IPS-NIHi11 (cell line): ENCODE results near the gene TIPARP.
A peak's percentile ranks its signal among the peaks of the same experiment; 100 is the strongest.
"Not testable (repeated sequence)": the region's sequence is repeated elsewhere in the genome, so short reads cannot be mapped to it uniquely, and the experiment has no call there.

Experiments
- DNase-seq: peaks from one replicate; pipeline ENCODE4 v3.0.0; 2012; ENCODE audit warnings: mixed read lengths, low spot score

The TIPARP gene

DNA sequence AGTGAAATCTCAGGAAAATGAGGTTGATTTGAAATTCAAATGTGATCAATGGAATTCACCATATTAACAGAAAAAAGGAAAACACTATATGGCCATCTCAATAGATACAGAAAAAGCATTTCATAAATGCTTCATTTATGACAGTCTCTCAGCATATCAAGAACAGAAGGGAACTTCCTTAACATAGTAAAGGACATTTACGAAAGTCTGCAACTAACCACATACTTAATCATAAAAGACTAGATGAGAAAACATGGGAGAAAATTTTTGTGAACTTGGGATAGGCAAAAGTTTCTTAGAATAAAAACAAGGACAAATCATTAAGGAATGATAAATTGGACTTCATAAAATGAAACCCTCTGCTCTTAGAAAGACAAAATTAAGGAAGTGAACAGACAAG is 24.7 kb upstream of the TIPARP start:
- DNase-seq: no peak

DNA sequence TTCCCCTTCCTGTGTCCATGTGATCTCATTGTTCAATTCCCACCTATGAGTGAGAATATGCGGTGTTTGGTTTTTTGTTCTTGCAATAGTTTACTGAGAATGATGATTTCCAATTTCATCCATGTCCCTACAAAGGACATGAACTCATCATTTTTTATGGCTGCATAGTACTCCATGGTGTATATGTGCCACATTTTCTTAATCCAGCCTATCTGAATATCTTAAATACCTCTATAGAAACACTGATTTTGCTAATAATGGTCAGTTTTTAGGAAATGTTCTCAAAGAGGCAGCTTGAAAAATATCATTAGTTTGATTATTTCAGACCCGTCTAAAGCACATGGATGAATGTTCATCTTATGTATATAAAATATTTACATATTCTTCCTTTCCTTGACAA is 21.7 kb upstream of the TIPARP start:
- DNase-seq: not testable (repeated sequence)

DNA sequence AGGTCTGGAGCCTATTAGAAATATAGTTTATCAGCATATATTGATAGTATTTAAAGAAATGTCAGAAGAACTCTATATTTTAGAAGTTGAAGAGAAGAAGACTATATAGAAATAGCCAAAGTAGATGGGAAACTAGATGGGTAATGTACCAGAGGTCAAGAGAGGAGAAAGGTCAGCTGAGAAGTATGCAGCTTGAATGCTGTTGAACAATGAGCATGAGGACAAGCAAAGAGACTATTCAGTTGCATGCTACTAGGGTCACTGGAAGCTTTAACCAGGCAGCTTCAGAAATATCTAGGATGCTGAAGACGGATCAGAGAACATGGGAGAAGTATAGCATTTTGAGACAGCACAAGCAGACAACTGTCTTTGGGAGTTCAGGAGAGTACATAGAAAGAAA is 19.6 kb upstream of the TIPARP start:
- no peak for DNase-seq

DNA sequence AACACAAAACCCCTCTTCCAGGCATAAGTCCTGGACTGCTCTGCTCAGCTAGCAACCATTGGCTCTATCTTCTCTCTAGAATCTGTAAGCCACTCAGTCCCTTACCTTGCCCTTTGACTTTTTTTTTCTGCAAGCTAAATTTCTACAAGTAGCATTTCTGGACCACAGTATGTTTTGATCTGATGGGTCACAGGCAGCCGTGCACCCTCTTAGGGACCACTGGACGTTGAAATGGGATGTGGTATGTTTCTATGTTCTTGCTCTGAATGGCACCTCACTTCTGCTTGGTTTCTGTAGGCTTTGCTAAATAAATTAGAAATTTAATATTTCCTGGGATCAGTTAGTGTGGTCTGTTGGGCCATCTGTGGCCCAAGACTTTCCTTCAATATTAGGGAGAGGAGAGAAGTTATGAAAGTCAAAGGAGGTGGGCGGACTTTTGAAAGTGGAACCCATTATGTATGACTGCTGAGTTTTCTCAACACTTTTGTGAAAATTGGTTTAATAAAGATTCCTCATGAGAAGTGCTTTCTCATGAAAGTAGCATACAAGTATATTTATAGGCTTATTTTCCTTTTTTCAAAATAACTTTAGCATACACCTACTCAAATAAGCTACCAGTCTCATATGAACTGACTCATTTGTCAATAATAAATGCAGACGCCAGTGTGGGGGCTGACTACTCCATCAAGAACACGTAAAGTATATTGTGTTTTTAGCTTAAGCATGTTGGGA is 18.4 kb upstream of the TIPARP start:
- DNase-seq: no peak

DNA sequence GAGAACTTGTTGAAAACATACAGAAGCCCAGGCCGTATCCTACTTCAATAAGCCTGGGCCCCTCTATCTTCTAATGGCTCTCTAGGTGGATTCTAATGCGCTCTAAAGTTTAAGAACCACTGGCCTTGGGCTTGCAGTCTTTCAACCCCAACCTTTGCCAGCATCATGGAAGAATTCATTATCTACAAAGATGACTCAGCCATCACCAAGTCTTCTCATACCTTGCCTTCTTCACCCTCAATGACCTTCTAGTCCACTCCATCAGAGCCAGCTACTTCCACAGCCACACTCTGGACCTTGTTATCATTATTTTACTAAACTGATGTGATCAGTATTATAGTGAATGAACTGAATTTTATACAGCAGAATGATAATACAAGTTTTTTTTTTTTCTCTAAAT is 16.9 kb upstream of the TIPARP start:
- no peak for DNase-seq

DNA sequence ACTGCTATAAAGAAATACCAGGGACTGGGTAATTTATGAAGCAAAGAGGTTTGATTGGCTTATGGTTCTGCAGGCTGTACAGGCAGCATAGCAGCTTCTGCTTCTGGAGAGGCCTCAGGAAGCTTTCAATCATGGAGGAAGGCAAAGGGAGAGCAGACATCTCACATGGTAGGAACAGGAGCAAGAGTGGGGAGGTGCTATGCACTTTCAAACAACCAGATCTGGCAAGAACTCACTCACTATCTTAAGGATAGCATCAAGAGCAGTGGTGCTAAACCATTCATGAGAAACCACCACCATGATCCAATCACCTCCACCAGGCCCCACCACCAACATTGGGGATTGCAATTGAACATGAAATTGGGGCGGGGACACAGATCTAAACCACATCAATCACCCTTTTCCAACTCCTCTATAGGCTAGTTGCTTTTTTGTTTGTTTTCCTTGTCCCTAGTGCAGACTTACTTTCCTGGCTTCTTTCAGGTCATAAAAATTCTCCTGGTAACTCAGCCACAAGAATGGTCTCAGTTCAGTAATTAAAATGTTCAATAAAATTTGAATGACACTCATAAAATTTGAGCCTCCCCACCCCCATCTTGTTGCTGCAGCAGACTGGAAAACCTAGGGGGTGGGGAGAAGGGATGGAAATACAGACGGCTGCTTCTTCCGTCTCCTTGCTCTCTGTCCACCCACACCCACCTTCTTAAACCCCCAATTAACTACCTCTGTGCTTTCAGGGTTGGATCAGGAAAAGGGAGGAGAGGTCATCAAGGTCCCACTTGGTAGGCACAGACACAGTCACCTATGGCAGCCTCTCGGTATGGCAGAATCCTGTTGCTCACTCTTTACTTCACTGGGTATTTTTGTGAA is 16.3 kb upstream of the TIPARP start:
- no peak for DNase-seq

DNA sequence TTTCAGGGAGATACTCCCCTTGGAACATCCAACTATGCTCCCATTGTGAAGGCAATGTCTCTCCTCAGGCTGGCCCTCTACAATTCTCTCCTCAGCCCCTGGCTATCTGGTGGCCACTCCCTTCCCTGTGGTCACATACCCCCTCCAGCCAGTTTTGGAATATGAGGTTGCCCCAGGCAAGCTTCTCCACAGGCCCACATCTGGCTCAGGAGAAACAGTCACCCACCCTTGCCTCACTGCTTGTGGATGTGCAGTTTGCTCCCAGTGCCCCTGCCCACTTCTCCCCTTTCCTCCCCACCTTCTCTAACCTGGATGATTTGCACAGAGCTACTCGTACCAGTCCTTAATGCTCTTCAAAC is 15.7 kb upstream of the TIPARP start:
- DNase-seq: no peak

DNA sequence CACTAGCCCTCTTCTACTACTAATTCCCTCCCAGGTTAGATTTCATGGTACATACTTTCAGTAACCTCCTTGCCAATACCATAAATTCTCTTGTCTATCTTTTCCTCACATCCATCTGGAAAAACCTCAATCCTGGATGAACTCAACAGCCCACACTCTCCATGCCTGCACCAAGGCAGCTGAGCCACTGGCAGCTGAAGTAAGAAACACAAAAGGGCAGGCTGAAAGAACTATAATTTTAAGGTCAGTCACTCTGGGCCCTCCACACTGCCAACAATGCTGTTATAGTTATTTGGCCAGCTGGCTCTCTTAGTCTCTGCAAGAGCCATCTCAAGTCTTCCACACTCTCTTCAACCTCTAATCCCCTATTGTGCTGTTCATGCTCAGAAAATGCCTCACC is 15.1 kb upstream of the TIPARP start:
- DNase-seq: no peak

DNA sequence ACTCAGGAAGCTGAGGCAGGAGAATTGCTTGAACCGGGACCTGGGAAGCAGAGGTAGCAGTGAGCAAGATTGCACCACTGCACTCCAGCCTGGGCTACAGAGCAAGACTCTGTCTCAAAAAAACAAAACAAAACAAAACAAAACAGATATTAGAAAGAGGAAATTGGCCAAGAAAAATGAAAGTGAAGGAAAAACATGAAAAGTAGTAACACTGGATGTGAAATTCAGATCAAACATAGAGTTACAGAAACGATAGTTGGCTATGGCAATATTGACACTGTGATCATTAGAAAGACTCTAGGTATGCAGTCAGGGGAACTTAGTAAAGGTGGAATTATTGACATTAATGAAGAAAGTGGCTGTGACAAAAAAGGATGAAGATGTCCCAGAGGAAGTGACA is 13.2 kb upstream of the TIPARP start:
- no peak for DNase-seq

DNA sequence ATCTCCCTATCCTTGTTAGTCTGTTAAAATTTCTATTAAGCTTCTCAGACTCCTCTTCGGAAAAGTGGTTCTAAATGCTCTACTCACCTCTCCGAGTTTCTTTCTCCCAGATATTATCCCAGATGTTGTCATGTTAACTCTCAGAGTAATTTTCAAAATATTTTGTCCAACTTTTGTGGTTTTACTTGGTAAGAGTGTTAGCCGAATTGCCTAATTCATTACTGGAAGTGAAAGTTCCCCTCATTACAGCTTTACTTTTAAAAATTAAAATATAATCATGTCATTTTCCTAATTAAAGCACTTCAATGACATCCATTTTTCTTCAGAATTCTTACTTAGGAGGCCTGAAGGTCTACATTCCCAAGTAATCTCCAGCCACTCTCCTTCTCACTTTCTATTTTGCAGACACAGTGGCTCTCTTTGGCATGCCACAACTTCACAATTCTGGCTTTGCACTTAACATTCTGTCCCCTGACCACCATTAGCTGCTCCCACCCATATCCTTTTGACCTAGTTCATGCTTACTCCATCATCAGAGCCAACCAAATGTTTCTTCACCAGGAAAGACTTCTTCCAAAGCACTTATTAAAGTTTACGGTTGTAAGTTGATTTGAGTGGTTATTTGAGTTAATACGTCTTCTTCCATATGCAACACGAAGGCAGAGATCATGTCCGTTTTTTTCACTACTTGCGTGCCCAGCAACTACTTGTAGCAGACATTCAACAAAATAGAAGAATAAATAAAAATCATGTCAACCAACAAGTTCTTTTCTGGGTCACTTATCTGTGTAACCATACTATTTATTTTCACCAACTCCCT is 10.2 kb upstream of the TIPARP start:
- no peak for DNase-seq

DNA sequence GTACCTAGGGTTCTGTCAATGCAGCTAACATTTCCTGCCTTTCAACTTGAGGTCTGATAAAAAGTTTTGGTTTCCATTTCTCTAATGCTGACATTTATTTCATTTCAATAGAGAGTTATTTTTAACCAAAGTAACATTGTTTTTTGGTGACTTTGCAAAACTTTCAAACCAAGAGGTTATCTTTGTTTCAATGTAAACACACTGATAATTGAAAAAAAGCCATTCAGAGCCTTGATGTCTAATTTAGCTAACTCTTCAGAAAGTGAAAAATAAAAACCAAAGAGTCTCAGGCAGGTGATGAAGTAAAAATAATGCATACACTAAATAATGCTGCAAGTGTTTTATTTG is 9.6 kb upstream of the TIPARP start:
- DNase-seq: no peak

DNA sequence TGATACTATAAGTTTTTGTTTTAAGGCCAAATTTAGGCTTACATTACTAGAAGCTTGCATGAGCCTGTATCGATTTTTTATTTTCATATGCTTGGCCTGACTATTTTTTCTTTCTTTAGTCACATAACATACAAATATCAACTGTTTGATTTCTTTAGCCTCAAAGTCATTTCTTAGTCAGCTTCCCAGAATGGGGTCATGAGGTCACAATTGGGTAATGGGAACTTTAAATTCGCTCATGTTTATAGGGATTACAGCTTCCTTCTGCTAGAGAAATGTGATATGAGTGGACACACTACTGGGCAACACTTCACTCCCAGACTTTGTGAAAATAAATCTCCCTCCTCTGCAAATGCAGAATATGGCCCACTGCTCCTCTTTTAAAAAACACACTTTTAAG is 9.1 kb upstream of the TIPARP start:
- no peak for DNase-seq

DNA sequence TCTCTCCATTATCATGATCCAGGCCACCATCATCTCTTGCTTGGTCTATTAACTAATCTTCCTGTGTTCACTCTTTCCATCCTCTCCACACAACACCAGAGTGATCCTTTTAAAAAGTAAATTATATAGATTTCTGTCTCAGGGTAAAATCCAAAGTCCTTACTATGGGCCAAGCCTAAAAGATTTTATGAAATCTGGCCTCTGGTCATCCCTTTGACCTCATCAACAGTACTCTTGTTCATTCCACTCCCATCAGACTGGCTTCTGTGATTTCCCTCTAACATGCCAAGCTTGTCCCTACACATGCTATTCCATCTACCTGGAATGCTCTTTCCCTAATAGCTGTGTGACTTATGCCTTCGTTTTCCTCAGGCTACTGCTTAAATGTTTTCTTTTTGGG is 8.3 kb upstream of the TIPARP start:
- no peak for DNase-seq

DNA sequence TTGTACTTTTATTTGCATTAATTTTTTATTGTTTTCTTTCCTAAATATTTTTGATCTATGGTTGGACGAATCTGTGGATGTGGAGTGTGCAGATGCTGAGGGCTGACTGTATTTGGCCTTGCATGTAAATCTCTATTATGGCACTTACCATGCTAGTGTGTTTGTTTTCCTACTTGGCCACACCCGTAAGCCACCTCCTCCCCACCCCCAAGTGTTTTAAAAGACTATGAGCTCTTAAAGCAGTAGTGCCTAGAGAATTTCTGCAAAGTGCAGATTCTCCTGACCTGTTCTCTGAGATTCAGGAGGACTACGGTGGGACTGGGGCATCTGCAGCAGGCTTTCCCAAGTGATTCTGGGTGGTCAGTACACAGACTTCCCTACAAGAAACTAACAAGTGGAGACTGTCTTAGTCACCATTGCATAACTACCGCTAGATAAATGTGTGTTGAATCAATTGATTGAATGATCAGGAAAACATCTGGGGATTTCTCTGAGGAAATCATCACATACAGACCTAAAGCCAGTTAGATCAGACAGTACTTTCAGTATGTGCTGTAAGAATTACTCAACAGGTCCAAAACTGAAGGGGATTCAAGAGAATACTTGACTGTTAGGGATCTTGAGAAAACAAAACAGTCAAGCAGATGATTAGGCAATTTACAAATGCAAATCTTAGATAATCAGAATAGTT is 6.2 kb upstream of the TIPARP start:
- no peak for DNase-seq

DNA sequence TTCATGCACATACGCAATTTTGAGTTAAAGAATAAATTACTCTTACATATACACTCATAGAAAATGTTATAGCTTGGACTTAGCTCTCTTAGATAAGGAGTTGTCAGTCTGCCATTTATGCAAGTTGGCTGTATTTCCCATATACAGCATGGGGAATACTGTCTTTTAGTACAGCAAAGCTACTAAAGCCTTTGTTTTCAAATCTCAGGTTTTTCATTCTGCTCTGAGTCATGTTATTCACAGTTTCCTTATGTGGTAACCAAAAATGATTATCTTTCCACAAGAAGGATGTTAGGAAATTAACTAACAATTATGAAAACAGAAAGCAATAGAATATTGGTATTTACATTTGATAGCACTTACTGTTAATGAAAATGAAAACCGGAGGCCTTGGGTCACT is 4.3 kb upstream of the TIPARP start:
- no peak for DNase-seq

DNA sequence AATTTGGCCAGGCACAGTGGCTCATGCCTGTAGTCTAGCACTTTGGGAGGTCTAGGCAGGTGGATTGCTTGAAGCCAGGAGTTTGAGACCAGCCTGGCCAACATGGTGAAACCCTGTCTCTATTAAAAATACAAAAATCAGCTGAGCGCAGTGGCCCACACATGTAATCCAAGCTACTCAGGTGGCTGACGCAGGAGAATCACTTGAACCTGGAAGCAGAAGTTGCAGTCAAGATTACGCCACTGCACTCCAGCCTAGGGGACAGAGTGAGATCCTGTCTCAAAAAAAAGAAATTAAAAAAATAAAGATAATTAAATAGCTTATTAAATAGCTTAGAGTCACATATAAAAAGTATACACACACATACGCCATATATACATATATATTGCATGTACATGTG is 3.7 kb upstream of the TIPARP start:
- DNase-seq: no peak

DNA sequence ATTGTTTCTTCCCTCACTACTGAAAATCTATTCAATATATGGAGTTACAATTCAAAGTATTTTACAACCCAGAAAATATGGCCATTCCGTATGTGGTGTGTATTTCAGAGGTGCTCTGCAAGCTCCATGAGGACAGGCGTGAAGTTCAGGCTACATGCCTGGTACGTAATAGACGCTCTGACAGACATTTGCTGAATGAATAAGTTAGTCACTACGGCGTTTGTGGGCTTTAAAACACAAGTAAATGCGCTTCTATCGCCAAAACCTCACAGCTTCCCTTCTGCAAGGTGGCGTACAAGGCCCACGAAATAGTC is 701 bp upstream of the TIPARP start:
- no peak for DNase-seq

DNA sequence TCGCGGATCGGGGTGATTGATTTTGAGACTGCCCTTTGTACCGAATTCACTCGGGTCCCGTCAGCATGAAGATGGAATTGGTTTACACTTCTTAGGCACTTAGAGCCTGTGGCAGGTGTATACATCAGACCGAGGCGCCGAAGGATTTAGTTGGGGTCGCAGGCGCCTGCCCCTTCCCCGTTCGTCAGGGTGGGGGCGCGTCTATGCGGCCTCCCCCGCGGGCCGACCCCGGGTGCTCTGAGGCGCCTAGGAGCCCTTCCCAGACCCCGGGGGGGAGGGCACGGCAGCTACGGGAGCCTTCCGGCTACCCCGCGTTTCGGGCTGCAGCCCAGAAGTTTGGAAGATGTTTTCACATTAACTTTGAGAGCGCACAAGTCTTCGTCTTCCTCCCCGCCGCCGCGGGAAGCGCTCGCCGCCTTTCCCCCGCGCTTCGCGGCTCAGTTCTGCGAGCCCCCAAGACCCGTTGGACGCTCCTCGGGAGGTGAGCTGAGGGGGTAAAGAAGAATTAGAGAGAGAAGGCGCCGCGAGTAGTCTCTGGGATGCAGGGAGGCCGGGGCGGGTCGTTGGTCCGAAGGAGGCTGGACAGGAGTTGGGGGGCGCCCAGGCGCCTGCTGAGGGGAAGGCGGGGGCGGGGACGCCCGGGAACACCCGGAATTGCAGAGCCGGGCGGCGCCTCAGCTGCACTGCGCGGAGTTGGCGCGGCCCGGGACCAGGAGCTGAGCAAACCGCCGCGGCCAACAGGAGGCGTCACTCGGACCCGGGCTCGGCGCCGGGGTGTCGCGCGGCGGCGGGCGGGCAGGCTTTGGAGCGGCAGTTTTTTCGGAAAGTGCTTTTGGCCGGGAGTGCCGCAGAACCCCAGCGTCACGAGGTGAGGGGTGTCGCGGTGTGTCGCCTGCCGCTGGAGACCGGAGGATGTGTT is 780 bp downstream of the TIPARP start:
- peak; percentile 70 for DNase-seq

DNA sequence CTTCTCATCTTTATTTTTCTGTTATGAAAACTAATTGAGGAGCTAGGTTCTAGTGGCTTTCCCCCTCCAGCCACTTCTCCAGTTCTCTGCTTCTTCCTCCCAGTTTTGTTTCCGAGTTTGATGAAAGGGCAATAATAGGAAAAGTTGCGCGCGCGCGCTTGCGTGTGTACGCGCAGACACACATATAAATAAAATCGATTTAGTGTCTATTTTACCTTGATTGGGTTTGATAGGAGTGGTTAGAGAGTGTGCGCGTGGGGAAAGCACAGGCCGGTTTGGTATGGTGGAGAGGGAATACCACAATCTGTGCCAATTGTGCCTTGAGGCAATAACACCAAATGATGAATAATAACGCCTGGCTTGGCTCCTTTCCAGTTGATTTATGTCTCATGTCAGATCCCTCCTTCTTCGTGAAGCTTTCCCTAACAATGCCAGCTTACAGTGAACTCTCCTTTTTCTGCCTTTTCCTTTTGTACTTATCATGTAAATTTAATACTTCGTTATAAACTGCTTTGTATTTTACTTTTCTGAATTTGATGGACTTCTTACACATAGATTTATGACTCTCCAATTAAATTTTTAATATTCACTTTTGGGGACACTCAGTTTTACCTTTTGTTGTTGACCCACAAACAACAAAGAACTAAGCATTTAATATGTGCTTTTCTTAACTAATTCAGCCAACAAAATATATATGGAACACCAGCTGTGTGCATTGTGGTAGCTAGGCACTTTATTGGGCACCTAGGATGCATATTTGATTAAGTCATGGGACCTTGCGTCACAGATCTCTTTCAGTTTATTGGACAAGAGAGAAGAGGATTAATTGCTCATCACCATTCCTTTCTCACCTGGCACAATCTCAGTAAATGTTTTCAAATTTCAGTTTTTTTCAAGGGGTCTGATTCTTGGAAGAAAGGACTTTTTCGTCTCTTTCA is 1.7 kb downstream of the TIPARP start:
- no peak for DNase-seq

DNA sequence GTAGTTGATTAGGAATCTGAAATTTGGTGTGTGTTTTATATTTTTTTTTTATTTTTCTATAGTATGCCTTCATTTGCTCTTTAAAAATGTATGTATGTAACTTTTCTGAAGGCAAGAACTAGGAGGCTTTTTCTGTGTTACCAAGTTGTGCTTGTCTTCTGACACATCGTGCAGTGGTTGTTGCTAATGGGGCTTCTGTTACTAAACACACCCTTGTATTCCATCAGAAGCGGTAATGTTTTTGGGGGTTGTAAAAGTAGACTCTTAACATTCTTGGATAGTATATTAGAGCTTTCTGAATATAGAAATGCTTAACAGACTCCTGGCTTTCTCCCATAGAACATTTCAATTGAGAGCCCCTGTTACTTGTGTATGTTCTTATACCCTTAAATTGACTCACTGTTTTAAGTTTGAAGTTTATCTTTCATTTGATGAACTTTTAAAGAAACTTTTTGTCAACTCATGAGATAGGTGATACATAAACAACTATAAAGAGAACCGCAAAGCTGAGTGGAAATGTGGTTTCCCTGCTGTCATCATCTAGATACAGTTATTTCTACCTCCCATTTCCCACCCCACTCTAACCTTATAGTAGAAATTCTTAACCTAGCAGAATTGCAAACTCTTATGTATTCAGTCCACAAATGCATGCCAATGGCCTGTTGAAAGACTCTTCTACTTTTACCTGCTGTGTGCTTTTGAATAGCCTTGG is 2.5 kb downstream of the TIPARP start:
- no peak for DNase-seq
